ENCODE results near the gene GRIN2A.

DNA sequence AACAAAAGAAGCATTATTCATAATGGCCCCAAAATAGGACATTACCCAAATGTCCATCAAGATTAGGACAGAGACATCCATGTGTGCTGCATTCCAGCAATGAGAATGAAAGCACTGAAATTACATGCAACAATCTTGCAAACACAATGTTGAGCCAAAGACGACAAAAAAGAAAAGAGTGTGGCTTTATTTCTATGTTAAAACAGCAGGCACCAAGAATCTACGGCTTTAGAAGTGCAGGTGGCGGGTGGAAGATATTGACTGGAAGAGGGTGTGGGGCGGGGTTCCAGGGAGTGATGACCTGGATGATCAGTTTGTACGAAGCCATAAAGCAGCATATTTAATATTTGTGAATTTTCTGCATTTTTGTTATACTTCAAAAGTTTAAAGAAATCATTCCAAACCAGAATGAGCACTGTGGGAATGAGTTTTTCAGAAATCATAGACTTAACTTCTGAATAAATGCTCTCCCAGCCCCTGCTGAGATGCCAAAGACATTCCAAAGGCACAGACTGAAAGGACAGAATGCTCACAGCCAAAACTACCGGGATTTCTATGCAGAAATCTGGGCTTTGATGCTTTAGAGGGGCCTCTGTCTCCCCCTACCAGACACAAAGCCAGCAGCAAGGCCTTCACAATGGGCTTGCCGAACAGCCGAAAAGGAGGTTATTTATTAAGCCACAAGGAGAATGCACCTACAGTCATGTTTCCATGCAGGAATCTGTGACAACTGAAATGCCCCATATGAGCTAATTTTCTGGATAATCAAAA lies 361.6 kb downstream of the GRIN2A start:
- TF ChIP-seq, protein P1, sequence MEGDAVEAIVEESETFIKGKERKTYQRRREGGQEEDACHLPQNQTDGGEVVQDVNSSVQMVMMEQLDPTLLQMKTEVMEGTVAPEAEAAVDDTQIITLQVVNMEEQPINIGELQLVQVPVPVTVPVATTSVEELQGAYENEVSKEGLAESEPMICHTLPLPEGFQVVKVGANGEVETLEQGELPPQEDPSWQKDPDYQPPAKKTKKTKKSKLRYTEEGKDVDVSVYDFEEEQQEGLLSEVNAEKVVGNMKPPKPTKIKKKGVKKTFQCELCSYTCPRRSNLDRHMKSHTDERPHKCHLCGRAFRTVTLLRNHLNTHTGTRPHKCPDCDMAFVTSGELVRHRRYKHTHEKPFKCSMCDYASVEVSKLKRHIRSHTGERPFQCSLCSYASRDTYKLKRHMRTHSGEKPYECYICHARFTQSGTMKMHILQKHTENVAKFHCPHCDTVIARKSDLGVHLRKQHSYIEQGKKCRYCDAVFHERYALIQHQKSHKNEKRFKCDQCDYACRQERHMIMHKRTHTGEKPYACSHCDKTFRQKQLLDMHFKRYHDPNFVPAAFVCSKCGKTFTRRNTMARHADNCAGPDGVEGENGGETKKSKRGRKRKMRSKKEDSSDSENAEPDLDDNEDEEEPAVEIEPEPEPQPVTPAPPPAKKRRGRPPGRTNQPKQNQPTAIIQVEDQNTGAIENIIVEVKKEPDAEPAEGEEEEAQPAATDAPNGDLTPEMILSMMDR (IDR thresholded peaks at IDR 0.05 in 8 of 11, conservative IDR thresholded peaks at IDR 0.05 in 3 of 11): no peak
- TF ChIP-seq POLR2A (IDR thresholded peaks at IDR 0.05): no peak
- TF ChIP-seq POLR2AphosphoS5 (IDR thresholded peaks at IDR 0.05): no peak

All from spleen (tissue), 7 donors.